Activated effector memory CD4-positive, alpha-beta T cell treated with Interleukin-2 at 50 U/mL for 16 hours (primary cell): Measurements from ENCODE around the gene CRYL1.

Experiments used
- DNase-seq: peaks from one replicate; pipeline ENCODE4 v3.0.0-alpha.2; 2020

Gene CRYL1

DNA sequence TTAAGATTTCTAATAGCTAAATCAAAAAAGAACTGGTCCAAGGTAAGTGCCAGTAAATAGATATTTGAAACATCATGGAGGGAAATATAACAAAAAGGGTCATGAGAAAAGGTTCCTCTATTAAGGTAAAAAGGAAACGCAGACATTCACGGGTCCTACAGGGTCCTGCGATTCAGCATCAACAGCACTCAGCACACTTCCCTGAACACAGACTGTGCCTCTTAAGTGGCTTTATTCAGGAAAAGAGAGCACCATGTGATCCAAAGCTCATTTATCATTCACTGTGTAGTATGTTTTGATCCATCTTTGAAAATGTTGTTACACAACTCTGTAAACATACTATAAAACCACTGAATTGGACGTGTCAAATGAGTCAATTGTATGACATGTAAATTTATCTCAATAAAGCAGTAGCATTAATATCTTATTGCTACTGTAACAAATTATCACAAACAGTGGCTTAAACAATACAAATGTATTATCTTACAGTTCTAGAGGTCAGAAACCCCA lies 33.7 kb downstream of the CRYL1 start:
- no peak for DNase-seq

GRCh38 chr13:20489185-20489820 lies 36.4 kb downstream of the CRYL1 start:
- no peak for DNase-seq

- no peak for DNase-seq
Measured at GRCh38 chr13:20487927-20488326, 37.7 kb downstream of the CRYL1 start.

DNA sequence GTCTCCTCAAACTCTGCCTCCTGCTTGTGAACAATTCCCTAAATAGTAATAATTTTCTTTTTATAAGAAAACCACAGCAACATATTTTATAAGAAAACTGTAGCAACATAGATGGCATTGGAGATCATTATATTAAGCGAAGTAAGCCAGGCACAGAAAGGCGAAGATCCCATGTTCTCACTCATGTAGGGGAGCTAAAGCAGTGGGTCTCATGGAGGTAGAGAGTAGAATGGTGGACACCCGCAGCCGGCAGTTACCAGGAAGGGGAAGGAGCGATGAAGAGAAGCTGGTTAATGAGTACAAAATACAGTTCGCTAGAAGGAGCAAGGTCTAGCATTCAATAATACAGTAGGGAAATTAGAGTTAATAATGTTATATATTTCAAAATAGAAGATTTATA lies 42.9 kb downstream of the CRYL1 start:
- DNase-seq, result no peak

DNA sequence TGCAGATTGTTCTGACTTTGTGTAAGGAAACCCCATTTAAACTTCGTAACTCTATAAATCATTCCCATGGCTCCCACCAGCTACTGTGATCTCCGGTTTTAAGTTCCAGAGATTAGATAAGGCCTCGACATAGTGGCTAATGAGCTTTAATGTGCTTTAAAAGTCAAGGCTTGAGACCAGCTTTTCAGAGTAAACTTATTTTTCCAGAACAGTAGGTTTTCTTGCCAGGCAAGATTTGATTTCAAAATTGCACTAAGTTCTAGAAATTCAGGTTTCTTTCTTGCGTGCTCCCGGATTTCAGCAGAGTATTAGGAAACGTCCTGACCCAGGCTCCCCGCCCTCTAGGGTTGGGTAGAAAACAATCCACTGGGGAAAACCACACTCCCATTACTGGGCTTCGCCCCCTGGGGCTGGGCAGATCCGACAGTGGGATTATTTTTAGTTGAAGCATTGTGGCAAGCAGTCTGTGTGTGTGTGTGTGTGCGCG lies 43.3 kb downstream of the CRYL1 start:
- DNase-seq, result no peak

GRCh38 chr13:20477394-20477793 lies 48.3 kb downstream of the CRYL1 start:
- no peak for DNase-seq

DNA sequence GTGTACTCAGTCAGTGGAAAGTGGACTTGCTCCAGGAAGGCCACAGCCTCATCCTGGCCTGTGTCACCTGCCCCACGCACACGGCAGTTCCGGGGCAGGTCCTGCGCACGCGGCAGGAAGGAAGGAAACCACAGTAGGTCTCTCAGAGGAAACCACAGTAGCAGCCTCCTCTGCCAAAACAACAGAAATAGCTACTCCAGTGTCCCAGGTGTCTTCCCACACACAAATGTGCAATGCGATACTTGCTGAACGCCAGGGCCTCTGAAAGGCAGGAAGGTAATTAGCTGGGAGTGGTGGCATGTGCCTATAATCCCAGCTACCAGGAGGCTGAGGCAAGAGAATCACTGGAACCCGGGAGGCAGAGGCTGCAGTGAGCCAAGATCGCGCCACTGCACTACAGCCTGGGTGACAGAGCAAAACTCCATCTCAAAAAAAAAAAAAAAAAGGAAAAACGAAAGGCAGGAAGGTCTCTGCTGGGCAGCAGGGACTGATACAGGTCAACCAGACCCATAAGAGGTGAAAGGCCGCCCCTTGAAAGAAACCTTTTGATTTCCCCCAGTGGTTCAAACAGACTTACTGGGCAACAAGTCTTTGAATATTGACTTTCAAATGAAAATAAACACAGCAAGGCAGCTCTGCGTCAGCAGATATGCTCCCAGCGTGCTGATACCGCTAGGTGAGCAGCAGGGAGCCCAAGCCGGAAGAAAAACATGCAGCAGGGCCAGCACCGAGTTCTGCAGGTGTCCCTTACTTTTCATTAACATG lies 49.5 kb downstream of the CRYL1 start:
- DNase-seq, result peak; percentile 53

DNA sequence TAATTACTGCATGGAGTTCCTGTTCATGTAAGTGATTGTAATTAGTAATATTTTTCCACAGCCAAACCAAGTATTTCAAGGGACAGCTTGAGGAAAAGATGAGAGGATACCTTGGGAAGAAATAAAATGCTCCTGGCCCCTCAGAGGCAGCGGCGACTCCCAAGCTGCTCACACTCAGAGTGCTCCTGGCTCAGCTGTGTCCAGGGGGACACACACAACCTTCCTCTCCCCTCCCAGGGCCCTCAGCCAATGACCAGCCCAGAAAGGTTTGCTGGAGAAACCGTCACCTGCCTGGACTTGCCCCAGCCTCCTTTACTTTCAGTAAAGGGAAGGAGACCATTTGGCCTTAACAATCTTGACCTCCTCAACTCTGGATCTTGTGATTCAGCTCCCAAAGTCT lies 51.1 kb downstream of the CRYL1 start:
- DNase-seq, result no peak

GRCh38 chr13:20473888-20474287 lies 51.8 kb downstream of the CRYL1 start:
- DNase-seq, result no peak

- DNase-seq, result no peak
Measured at GRCh38 chr13:20473139-20473538, 52.5 kb downstream of the CRYL1 start.

DNA sequence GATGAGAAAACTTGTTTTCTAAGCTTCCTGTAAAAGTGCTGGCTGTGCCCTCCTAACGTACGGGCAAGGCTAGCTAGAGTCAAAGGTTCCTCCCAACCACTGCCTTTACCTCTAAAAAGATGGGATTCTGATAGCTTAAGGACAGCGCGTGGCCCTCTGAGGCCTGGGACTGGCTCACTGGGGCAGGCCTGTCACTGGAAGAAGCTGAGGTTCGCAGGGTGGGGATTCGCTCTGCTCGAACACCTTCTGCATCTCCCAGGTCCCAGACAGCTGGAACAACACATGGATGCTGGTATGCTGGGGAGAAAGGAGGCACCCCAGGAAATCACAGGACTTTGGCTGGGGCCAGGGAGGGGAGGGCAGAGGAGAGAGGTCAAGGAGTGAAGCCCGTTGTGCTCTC lies 53.1 kb downstream of the CRYL1 start:
- DNase-seq, result no peak

DNA sequence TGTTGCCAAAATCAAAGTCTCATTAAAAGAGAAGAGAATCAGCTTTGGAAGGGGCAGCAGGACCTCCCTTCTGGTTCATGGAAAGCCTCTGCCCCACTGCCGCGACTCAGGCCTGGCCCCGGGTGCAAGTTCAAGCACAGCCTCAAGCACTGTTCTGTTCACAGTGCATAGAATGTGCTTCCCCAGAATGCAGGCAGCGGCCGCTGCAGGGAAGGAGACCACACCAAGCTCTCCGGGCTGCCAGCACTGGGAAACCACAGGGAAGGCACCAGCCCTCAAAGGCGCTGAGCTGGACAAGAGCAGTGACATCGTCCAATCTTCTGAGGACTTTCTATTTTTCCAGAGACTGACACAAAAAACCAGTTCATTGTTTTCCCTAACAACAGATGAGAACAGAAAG lies 55.5 kb downstream of the CRYL1 start:
- DNase-seq, result no peak

DNA sequence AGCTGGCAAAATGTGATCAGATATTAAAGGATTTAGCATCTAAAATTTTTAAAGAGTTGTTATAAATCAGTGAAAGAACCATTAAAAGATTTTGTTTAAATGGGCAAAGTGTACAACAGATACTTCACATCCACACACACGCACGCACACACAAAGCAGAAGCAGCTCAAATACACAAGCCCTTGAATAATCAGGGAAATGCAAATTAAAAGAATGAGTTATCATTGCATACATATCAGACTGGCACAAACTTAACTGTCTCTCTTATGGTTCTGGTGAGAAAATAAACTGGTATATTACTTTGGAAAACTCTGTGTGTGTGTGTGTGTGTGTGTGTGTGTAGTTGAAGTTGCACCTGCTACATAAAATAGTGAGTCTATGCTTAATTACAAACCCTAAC lies 59.3 kb downstream of the CRYL1 start:
- DNase-seq, result no peak

DNA sequence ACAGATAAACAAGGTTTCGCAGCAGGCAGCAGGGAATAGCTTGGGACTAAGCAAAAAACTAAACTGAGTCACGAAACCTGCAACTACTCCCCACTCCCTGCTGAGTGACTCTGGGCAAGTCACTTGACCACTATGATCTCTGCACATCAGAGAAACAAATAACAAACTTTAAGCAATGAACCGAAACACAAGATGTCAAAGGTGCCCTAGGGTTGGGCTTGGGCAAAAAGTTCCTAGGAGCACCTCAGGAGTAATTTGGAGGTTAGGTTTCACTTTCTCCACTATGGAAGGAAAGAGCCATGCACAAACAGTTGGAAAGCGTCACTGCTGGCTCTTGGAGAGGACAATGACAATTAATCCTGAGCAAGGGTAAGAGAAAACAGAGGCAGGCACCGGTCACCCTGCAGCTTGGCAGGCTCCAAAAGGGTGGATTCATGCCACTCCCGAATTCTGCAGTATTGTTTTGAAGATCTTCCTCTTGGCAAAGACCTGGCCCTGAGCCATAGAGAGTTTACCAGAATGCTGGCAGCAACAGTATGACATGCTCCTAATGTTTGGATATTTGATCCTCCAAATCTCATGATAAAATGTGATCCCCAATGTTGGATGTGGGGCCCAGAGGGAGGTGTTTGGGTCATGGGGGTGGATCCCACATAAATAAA lies 60.3 kb downstream of the CRYL1 start:
- DNase-seq, result no peak

GRCh38 chr13:20462921-20463320 lies 62.7 kb downstream of the CRYL1 start:
- no peak for DNase-seq

DNA sequence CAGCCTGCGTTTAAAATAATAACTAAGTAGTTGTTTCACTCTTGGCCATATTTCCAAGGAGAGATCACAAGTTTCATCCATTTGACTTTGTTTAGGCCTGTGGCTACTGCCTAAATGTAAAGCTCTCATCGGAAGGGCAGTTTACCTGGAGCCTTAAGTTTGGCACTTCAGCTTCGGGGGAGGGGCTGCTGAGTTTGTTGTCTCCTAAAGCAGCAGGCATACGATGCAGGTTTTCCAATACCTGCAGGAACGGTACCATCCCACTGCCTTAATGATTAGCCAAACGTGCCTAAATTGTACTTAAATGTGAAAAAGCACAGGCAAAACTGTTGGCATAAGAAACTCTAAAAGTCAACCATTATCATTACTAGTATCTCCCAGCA lies 63.1 kb downstream of the CRYL1 start:
- DNase-seq, result no peak

DNA sequence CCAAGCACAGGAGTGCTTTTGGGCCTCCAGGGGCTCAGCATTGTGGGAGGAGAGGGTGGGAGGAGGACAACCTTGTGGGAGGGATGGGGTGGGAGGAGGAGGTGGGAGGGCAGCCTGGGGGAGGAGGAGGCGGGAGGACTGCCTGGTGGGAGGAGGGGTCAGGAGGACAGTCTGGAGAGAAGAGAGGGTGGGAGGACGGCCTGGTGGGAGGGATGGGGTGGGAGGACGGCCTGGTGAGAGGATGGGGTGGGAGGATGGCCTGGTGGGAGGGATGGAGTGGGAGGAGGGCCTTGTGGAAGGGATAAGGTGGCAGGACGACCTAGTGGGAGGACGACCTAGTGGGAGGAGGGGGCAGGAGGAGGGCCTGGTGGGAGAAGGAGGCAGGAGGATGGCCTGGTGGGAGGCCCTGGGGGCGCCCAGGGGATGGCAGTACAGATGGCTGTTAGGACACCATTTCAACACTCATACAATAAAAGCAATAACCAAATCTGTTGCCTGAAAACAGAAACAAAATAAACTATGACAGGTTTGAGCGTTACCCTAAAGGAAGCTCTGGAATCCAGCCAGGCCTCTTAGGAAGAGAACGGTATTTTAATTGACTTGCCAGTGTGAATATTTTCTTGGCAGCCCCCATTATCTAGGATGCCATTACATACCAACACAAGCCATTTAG lies 63.7 kb downstream of the CRYL1 start:
- no peak for DNase-seq

DNA sequence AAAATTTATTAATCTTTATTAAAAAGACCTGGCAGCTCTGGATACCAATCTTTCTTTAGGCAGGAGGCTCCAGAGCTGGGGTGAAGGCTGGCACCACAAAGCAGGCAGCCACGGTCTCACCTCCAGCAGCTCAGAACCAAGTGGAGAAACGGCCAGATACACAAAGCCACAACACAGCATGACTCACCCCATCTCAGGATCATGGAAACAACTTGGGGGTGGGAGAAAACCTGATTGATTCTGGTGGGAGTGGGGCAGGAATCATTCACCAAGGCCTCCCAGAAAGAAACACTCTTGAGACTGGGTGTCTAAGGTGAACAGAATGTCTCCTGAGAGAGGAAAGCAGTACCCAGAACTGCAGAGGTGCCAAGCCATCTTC lies 64.2 kb downstream of the CRYL1 start:
- DNase-seq, result no peak

DNA sequence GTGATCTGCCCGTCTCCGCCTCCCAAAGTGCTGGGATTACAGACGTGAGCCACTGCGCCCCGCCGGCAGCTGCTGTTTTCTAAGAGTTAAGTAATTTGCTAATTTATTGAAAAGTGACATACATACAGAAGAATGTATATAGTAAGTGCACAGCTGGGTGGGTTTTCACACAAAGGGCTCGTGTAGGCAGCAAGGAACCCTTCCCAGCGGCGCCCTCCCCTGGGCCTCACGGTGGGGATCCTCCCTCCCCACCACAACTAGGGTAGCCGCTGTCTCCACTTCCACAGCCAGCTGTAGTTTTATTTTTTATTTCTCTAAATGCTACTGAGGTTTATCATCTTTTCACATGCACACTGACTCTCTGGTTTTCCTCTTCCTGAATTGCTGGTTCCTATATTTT lies 64.9 kb downstream of the CRYL1 start:
- DNase-seq, result no peak

DNA sequence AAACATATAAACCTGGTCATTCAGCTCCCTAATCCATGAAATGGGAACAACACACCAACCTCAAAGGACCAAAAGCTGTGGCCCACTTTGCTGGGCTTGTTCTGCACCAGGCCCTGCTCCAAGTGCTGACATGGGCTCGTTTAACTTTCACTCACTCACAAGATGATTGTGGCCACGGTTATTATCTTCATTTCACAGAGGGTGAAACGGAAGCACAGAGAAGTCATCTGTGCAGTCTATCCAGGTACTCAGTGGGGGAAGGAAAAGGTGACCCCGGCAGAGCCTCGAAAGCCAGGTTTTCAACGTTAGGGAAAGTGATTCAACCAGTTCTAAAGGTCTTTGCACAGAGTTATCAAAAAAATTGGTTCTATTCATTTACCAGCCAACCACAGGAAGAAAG lies 68.0 kb downstream of the CRYL1 start:
- DNase-seq, result no peak

DNA sequence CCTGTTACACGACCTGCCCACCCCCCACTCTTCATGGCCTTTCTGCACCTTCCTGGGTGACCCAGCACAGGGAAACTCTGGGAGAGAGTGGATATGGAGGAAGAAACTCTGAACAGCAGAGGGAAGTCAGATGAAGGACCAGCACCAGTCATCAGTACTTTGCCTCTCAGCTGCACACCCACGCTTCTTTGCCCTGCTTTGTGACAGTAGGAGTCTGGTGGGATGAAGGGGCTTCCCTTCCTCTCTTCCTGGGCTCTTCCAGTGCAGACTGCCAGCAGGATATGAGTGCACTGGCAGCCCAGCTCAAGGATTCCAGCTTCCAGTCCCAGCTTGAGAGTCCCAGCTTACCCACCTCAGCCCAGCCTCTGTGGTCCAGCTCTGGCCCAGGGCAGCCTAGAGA lies 68.9 kb downstream of the CRYL1 start:
- no peak for DNase-seq

DNA sequence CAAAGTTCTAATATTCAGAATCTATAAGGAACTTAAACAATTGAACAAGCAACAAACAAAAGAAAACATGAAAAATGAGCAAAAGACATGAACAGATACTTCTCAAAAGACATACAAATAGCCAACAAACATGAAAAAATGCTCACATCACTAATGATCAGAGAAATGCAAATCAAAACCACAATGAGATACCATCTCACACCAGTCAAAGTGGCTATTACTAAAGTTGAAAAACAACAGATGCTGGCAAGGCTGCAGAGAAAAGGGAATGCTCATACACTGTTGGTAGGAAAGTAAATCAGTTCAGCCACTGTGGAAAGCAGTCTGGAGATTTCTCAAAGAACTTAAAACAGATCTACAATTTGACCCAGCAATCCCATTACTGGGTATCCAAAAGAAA lies 74.3 kb downstream of the CRYL1 start:
- DNase-seq, result no peak

DNA sequence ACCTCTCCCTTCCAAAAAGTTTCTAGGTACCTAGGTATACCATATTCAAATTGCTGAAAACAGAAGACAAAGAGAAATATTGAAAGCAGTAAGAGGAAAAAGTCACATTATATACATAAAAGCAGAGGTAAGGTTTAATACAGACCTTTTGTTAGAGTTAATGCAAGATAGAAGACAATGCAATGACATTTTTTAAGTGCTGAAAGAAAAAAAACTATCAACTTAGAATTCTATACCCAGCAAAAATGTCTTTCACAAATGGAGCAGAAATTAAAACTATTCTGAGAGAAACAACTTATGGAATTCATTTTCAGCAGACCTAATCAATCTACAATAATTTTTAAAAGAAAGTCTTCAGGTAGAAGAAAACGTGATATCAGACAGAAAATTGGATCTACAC lies 77.2 kb downstream of the CRYL1 start:
- DNase-seq, result no peak

DNA sequence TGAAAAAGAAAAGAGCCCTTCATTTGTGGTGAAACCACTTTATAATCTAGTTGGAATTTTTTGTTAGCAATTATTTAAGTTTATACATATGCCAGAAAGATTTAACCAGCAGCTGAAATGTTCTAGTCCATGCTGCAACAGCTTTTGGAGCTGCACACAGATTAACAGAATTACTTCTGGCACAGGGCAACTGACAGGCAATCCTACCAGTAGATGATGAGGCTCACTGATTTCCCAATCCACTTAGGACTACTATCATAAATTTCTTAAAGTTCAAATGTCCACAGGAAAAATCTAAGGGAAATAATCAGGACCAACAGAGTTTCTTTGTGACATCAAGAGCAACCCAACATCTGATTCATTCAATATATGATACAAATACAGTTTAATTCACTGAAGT lies 78.8 kb downstream of the CRYL1 start:
- no peak for DNase-seq
